SU-DHL-6 (cell line): ENCODE measurements around the gene TVP23A.

ENCODE experiments used
- EZH2phosphoT487 ChIP-seq: fragments of 200-600 bp; sonication (generic), shearing (Covaris generic); conservative IDR thresholded peaks from 2 replicates; pipeline ENCODE4 v1.6.1; 2018; ENCODE audit warnings: mild to moderate bottlenecking, antibody characterized with exemption, low read length, moderate library complexity, mixed read lengths
- TF ChIP-seq, protein P1 (sequence below): fragments of 200-600 bp; sonication (generic); IDR thresholded peaks from one replicate; pipeline ENCODE4 v1.5.1; 2017; ENCODE audit warnings: antibody characterized with exemption, mild to moderate bottlenecking, low read length, moderate library complexity; ENCODE audit not compliant: insufficient read depth, poor library complexity, severe bottlenecking

DNA sequence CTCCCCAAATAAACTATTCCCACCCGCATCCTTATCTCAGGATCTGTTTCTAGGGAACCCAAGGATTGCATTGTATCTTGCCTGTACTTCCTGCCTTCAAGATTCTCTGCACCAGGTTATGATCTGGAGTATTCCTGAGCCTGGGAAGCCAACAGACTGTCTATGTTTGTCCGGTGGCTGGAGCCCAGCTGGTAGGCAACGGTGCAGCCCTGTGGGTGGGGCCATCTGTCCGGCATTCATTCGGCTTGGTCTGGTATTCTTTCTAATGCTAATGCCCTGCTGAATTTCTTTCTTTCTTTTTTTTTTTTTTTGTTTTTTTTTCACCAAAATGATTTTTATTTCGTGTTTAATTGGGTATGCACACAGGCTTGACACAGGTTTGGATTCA, 20.7 kb upstream of the TVP23A start:
- TF ChIP-seq, protein P1, sequence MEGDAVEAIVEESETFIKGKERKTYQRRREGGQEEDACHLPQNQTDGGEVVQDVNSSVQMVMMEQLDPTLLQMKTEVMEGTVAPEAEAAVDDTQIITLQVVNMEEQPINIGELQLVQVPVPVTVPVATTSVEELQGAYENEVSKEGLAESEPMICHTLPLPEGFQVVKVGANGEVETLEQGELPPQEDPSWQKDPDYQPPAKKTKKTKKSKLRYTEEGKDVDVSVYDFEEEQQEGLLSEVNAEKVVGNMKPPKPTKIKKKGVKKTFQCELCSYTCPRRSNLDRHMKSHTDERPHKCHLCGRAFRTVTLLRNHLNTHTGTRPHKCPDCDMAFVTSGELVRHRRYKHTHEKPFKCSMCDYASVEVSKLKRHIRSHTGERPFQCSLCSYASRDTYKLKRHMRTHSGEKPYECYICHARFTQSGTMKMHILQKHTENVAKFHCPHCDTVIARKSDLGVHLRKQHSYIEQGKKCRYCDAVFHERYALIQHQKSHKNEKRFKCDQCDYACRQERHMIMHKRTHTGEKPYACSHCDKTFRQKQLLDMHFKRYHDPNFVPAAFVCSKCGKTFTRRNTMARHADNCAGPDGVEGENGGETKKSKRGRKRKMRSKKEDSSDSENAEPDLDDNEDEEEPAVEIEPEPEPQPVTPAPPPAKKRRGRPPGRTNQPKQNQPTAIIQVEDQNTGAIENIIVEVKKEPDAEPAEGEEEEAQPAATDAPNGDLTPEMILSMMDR = no peak
- no peak for TF ChIP-seq EZH2phosphoT487
